K562 (cell line): Measurements from ENCODE around the gene PPL. TPM values are rescaled to one million over a fixed set of nuclear protein-coding genes. Genes with fewer than 3 reads are reported as not detected.

Source experiments
- ADNP ChIP-seq: fragments of 200-800 bp; sonication (Bioruptor generic); IDR thresholded peaks from 2 replicates; pipeline ENCODE4 v1.6.1; 2016; ENCODE audit warnings: missing genetic modification characterization, missing compliant biosample characterization
- ARID1B ChIP-seq: fragments of 450-650 bp; IDR thresholded peaks from 2 replicates; pipeline ENCODE4 v1.6.1; 2016; ENCODE audit warnings: antibody characterized with exemption, mild to moderate bottlenecking, inconsistent platforms
- CHD4 ChIP-seq: fragments of 200-600 bp; sonication (generic); IDR thresholded peaks from 3 replicates; pipeline ENCODE4 v1.6.1; 2012; ENCODE audit warnings: low read depth, mild to moderate bottlenecking, mixed read lengths, low read length, inconsistent platforms; ENCODE audit not compliant: insufficient read depth, insufficient replicate concordance, poor library complexity, severe bottlenecking
- CREB5 ChIP-seq: fragments of 250-450 bp; sonication (Bioruptor Pico); IDR thresholded peaks from 2 replicates; pipeline ENCODE4 v1.5.0; 2020; ENCODE audit warnings: mild to moderate bottlenecking
- CUX1 ChIP-seq: fragments of 200-800 bp; sonication (Bioruptor generic); IDR thresholded peaks from 2 replicates; pipeline ENCODE4 v1.6.1; 2016; ENCODE audit warnings: missing genetic modification characterization, missing compliant biosample characterization
- HDGF ChIP-seq: fragments of 450-650 bp; IDR thresholded peaks from 2 replicates; pipeline ENCODE4 v1.6.1; 2016
- HMG20B ChIP-seq: fragments of 250-450 bp; sonication (Bioruptor Pico); IDR thresholded peaks from 2 replicates; pipeline ENCODE4 v1.5.0; 2021; ENCODE audit warnings: mild to moderate bottlenecking
- MAFK ChIP-seq: IDR thresholded peaks from 2 replicates; pipeline ENCODE4 v1.6.1; 2011; ENCODE audit warnings: low read length, improper control_type of control experiment
- MCM2 ChIP-seq: fragments of 450-650 bp; IDR thresholded peaks from 2 replicates; pipeline ENCODE4 v1.6.1; 2017; ENCODE audit warnings: low read depth, mild to moderate bottlenecking
- MECOM ChIP-seq: fragments of 250-450 bp; sonication (Bioruptor Pico); IDR thresholded peaks from 2 replicates; pipeline ENCODE4 v1.8.0; 2022; ENCODE audit warnings: inconsistent platforms
- NCOA1 ChIP-seq: fragments of 450-650 bp; IDR thresholded peaks from 2 replicates; pipeline ENCODE4 v1.6.1; 2016; ENCODE audit warnings: low read depth
- PHF20 ChIP-seq: fragments of 450-650 bp; IDR thresholded peaks from 2 replicates; pipeline ENCODE4 v1.6.1; 2018; ENCODE audit not compliant: partially characterized antibody
- RBM14 ChIP-seq: fragments of 200-400 bp; formaldehyde crosslinking; IDR thresholded peaks from 2 replicates; pipeline ENCODE4 v1.6.1; 2018; ENCODE audit warnings: low read depth, mild to moderate bottlenecking, low read length, moderate library complexity, borderline replicate concordance; ENCODE audit not compliant: insufficient read depth
- RCOR1 ChIP-seq, 2 experiments: IDR thresholded peaks; 2 replicates each; pipeline ENCODE4 v1.6.1; 2012; ENCODE audit warnings: low read depth in 2 of 2, low read length in 2 of 2, borderline replicate concordance in 1 of 2, improper control_type of control experiment in 1 of 2
- TCF7 ChIP-seq: sonication (generic); IDR thresholded peaks from 2 replicates; pipeline ENCODE4 v1.6.1; 2016; ENCODE audit warnings: antibody characterized with exemption, borderline replicate concordance
- THRAP3 ChIP-seq: fragments of 450-650 bp; IDR thresholded peaks from 2 replicates; pipeline ENCODE4 v1.6.1; 2016; ENCODE audit warnings: mild to moderate bottlenecking, inconsistent platforms, borderline replicate concordance
- TSC22D4 ChIP-seq: fragments of 450-650 bp; IDR thresholded peaks from 2 replicates; pipeline ENCODE4 v1.6.1; 2016; ENCODE audit warnings: missing genetic modification characterization, missing biosample characterization, control low read depth
- USF1 ChIP-seq: sonication (generic); formaldehyde crosslinking; IDR thresholded peaks from 2 replicates; pipeline ENCODE4 v1.9.0; 2022; ENCODE audit warnings: mild to moderate bottlenecking, missing genetic modification reagents
- YBX1 ChIP-seq: fragments of 450-650 bp; IDR thresholded peaks from 2 replicates; pipeline ENCODE4 v1.7.1; 2016; ENCODE audit warnings: mild to moderate bottlenecking
- ZNF239 ChIP-seq: fragments of 250-450 bp; sonication (Bioruptor Pico); IDR thresholded peaks from 2 replicates; pipeline ENCODE4 v1.4.0; 2020; ENCODE audit warnings: mild to moderate bottlenecking
- ZNF445 ChIP-seq: fragments of 250-450 bp; sonication (Bioruptor Pico); IDR thresholded peaks from 2 replicates; pipeline ENCODE4 v1.4.0; 2020; ENCODE audit warnings: low read depth, mild to moderate bottlenecking, moderate library complexity
- polyA plus RNA-seq, 8 experiments: library from polyadenylated mRNA; depleted of rRNA in 4 of 8; stranded (reverse) in 5 of 8; unstranded in 3 of 8; fragments of >200 nt; fragmentation: Nextera tagmentation in 2 of 8; fragmentation: Illumina TruSeq in 1 of 8; extraction: Ambion mirVana in 2 of 8; extraction: Trizol in 1 of 8; gene quantifications; 2 replicates each; pipeline versions ENCODE4 v1.2.1 to v1.2.3, GENCODE V29; 2011 to 2014; ENCODE audit warnings: inconsistent platforms in 1 of 8, missing spikeins in 1 of 8
- total RNA-seq, 7 experiments: library from RNA; depleted of rRNA in 6 of 7; stranded (reverse); fragments of >200 nt in 6 of 7; fragmentation: Illumina TruSeq in 2 of 7; extraction: Trizol in 2 of 7; gene quantifications; 2 replicates each; pipeline versions ENCODE4 v1.2.1 to v1.2.3, GENCODE V29; 2011 to 2021; ENCODE audit warnings: low replicate concordance in 1 of 7

PPL gene
- total and polyA plus RNA-seq, 9 of the 15 experiments (the other 6 are each of a cell fraction or from before 2014, with no cell fraction given): 0.01 to 0.15 (median 0.07) TPM; not detected in 3

GRCh38 chr16:4886151-4886550 lies 50.8 kb downstream of the PPL start (continued):
- no peak for TF ChIP-seq TCF7
- no peak for TF ChIP-seq ZNF239 (CRISPR knock-in tag)
- no peak for TF ChIP-seq THRAP3
- no peak for TF ChIP-seq CHD4
- TF ChIP-seq ADNP (tag): no peak
- no peak for TF ChIP-seq MAFK
- peak in 1 of 2 experiments; percentile 86; a peak in 2 of 4 replicates for TF ChIP-seq RCOR1 (IDR thresholded peaks at IDR 0.05; ENCODE audit: borderline replicate concordance in 1 of 2, low read depth in 2 of 2, low read length in 2 of 2)
- no peak for TF ChIP-seq HDGF
- TF ChIP-seq HMG20B (CRISPR knock-in tag): no peak
- TF ChIP-seq CREB5: no peak
- no peak for TF ChIP-seq CUX1 (CRISPR knock-in tag)
- no peak for TF ChIP-seq ZNF445
- TF ChIP-seq USF1 (CRISPR knock-in tag): no peak
- TF ChIP-seq RBM14: no peak
- no peak for TF ChIP-seq MECOM
- no peak for TF ChIP-seq TSC22D4 (tag)
- TF ChIP-seq YBX1: no peak
- TF ChIP-seq NCOA1: no peak
- no peak for TF ChIP-seq MCM2
- no peak for TF ChIP-seq PHF20
- peak; percentile 91 for TF ChIP-seq ARID1B
